ENCODE data around the gene EZR. TPM values are rescaled to one million over a fixed set of nuclear protein-coding genes. Genes with fewer than 3 reads are reported as not detected.
"Not testable (repeated sequence)": the region's sequence is repeated elsewhere in the genome, so short reads cannot be mapped to it uniquely, and the experiment has no call there.

The EZR gene
- total RNA-seq, 3 donors from 2014 or later = 315 to 327 (median 324) TPM

DNA sequence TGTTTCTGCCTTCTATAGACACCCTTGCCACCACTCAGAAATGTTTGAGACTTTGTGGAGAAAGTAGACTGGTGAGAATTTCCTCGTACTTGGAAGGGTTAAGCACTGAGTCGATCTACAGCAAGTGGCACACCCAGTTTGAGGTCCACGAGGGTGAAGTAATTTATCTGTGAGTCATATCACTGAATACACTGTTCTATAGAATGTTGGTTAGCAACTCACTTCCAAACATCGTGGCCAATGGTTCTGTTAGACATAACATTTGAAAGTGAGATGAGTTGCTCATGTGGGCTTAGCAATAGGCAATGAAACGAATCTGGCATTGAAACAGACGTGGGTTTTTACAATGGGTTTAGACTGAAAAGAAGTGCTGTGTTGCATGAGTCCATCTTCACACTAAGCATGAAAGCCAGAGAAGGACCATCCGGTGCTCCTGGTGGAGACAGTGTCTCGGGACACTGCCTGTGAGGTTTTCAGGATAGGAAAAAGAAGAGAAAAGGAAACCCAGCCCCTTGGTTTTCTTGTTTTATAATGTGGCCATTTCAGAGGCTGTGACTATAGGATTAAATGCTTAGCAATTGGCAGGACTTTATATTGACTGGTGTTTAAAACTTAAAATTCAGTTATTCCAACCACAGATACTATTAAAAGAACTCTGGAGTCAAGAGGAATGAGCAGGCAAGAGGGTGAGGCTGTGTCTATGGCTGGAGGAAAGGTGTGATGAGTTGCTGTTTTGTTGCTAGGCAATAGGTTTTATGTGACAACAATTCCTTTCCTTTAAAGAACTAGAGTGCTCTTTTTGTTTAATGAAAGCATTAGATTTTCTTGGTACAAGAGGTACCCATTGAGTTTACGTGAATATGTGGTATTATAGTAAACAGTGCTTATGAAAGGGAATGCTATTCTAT is 31.0 kb upstream of the EZR start:
- peak; percentile 76 to 79 for ATAC-seq
- Mint-ChIP-seq H3K36me3 (ENCODE audit: insufficient read depth) (no peaks in the 10 kb centered on the region), H3K9me3 (no peaks in the 10 kb centered on the region), H3K27me3 (ENCODE audit: low read depth) (no peaks in the 10 kb centered on the region), H3K4me3 (peak overlapping the region; percentile 60), H3K4me1 (ENCODE audit: low read depth) (peaks cover 24% of the 10 kb centered on the region)
- DNase-seq = peak; percentile 53

GRCh38 chr6:158848490-158848895 is 29.3 kb upstream of the EZR start:
- Mint-ChIP-seq H3K4me3 (no peak overlapping the region), H3K4me1 (ENCODE audit: low read depth) (peaks cover 24% of the 10 kb centered on the region), H3K9me3 (no peaks in the 10 kb centered on the region), H3K36me3 (ENCODE audit: insufficient read depth) (no peaks in the 10 kb centered on the region), H3K27me3 (ENCODE audit: low read depth) (no peaks in the 10 kb centered on the region)
- DNase-seq (no peak), ATAC-seq (no peak)

DNA sequence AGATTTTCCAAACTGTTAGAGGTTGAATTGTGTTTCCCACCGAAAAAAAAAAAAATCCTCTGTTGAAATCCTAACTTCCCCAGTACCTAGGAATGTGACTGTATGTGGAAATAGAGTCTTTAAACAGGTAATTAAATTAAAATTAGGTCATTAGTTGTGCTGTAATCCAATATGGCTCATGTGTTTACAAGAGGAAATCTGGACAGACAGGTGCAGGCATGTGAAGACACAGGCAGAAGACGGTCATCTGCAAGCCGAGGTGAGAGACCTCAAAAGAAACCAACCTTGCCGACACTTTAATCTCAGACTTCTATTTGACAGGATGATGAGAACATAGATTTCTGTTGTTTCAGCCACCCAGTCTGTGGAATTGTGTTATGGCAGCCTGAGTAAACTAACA is 28.6 kb upstream of the EZR start:
- no peaks in the 10 kb centered on the region for H3K9me3 Mint-ChIP-seq
- no peaks in the 10 kb centered on the region for H3K36me3 Mint-ChIP-seq (ENCODE audit: insufficient read depth)
- DNase-seq = no peak
- H3K27me3 Mint-ChIP-seq (ENCODE audit: low read depth) = no peaks in the 10 kb centered on the region
- ATAC-seq = no peak
- peaks cover 24% of the 10 kb centered on the region for H3K4me1 Mint-ChIP-seq (ENCODE audit: low read depth)
- H3K4me3 Mint-ChIP-seq = no peak overlapping the region

- no peak overlapping the region for H3K4me3 Mint-ChIP-seq
- no peaks in the 10 kb centered on the region for H3K27me3 Mint-ChIP-seq (ENCODE audit: low read depth)
Measured at GRCh38 chr6:158847012-158847529, 27.9 kb upstream of the EZR start.

DNA sequence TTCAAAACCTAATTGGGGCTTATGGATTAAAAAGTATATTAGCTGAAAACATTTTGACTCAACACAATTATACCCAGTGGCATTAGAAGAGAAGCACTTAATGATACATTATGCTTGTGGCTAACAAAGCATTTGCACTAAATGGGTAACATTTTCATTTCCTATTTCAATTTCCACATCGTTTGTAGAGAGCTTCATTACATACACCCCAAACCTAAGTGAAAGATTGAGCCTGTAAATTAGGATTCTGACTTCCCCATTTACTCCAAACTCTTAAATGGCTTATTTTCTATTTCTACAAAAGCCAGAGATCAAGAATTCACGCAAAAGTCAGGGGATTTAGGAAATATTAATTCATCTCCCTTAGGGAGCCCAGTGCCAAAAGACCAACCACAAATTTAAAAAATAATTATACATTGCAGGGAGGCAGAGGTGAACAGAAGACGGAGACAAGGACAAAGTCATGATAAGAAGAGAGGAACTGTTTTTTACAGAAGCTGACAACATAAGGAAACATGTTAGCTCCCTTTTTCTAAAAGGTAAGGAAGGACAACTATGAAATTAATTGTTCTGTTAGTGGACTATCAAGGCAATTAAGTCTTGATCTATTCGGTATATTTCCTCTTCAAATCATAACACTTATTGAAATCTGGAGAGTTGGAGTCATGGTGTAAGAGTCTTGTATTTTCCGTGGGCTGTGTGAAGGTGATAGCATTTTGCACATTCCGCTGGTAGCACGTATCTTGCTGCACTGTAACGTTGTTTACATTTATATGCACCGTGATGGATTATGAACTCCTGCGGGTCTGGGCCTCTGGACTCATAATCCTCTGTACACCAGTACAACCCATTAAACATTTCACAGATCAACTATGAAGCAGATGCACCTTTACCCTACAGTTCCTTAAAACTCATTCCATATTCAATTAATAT is 24.8 kb upstream of the EZR start:
- Mint-ChIP-seq H3K4me3 (no peak overlapping the region), H3K27me3 (ENCODE audit: low read depth) (no peaks in the 10 kb centered on the region), H3K36me3 (ENCODE audit: insufficient read depth) (no peaks in the 10 kb centered on the region), H3K4me1 (ENCODE audit: low read depth) (peaks cover 4% of the 10 kb centered on the region), H3K9me3 (peaks cover 5% of the 10 kb centered on the region)
- ATAC-seq = no peak
- DNase-seq = no peak

More at GRCh38 chr6:158847012-158847529, 27.9 kb upstream of the EZR start:
- no peak for ATAC-seq
- Mint-ChIP-seq H3K4me1 (ENCODE audit: low read depth) (peaks cover 24% of the 10 kb centered on the region), H3K36me3 (ENCODE audit: insufficient read depth) (no peaks in the 10 kb centered on the region), H3K9me3 (no peaks in the 10 kb centered on the region)
- DNase-seq = no peak

- no peaks in the 10 kb centered on the region for H3K27me3 Mint-ChIP-seq (ENCODE audit: low read depth)
- H3K4me1 Mint-ChIP-seq (ENCODE audit: low read depth) = no peaks in the 10 kb centered on the region
- H3K9me3 Mint-ChIP-seq = peaks cover 5% of the 10 kb centered on the region
- ATAC-seq (no peak), DNase-seq (no peak)
- H3K4me3 Mint-ChIP-seq = no peak overlapping the region
- H3K36me3 Mint-ChIP-seq (ENCODE audit: insufficient read depth) = no peaks in the 10 kb centered on the region
Measured at GRCh38 chr6:158841358-158841757, 22.2 kb upstream of the EZR start.

- H3K9me3 Mint-ChIP-seq = peaks cover 5% of the 10 kb centered on the region
- no peak overlapping the region for H3K4me3 Mint-ChIP-seq
- no peak for ATAC-seq
- no peaks in the 10 kb centered on the region for H3K36me3 Mint-ChIP-seq (ENCODE audit: insufficient read depth)
- no peaks in the 10 kb centered on the region for H3K4me1 Mint-ChIP-seq (ENCODE audit: low read depth)
- no peak for DNase-seq
- H3K27me3 Mint-ChIP-seq (ENCODE audit: low read depth) = no peaks in the 10 kb centered on the region
Measured at GRCh38 chr6:158840465-158840864, 21.3 kb upstream of the EZR start.

DNA sequence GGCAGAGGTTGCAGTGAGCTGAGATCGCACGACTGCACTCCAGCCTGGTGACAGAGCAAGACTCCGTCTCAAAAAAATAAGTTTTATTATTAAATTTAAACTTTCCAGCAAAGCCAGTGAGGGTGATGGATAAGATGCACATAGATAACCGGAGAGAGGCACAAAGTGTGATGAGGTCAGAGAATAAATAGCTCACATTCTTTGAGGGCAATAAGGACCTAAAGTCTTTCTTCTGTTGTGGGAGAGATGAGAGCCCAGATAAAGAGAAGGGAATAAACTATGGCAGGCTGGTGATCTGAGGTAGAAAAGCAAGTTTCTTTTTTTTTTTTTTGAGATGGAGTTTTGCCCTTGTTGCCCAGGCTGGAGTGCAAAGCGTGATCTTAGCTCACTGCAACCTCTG is 20.6 kb upstream of the EZR start:
- no peak for DNase-seq
- no peaks in the 10 kb centered on the region for H3K27me3 Mint-ChIP-seq (ENCODE audit: low read depth)
- H3K4me1 Mint-ChIP-seq (ENCODE audit: low read depth) = no peaks in the 10 kb centered on the region
- no peaks in the 10 kb centered on the region for H3K36me3 Mint-ChIP-seq (ENCODE audit: insufficient read depth)
- H3K4me3 Mint-ChIP-seq = no peak overlapping the region
- ATAC-seq = no peak
- H3K9me3 Mint-ChIP-seq = peaks cover 5% of the 10 kb centered on the region

- not testable (repeated sequence) for H3K36me3 Mint-ChIP-seq (ENCODE audit: insufficient read depth); ATAC-seq; DNase-seq; H3K4me3 Mint-ChIP-seq; H3K4me1 Mint-ChIP-seq (ENCODE audit: low read depth); H3K9me3 Mint-ChIP-seq; H3K27me3 Mint-ChIP-seq (ENCODE audit: low read depth)
Measured at GRCh38 chr6:158838790-158839189, 19.6 kb upstream of the EZR start.

- no peak for ATAC-seq
- no peaks in the 10 kb centered on the region for H3K4me1 Mint-ChIP-seq (ENCODE audit: low read depth)
- H3K4me3 Mint-ChIP-seq = no peak overlapping the region
- no peak for DNase-seq
- H3K9me3 Mint-ChIP-seq = peaks cover 5% of the 10 kb centered on the region
- H3K36me3 Mint-ChIP-seq (ENCODE audit: insufficient read depth) = no peaks in the 10 kb centered on the region
- H3K27me3 Mint-ChIP-seq (ENCODE audit: low read depth) = peaks cover 3% of the 10 kb centered on the region
Measured at GRCh38 chr6:158837684-158838625, 18.8 kb upstream of the EZR start.

DNA sequence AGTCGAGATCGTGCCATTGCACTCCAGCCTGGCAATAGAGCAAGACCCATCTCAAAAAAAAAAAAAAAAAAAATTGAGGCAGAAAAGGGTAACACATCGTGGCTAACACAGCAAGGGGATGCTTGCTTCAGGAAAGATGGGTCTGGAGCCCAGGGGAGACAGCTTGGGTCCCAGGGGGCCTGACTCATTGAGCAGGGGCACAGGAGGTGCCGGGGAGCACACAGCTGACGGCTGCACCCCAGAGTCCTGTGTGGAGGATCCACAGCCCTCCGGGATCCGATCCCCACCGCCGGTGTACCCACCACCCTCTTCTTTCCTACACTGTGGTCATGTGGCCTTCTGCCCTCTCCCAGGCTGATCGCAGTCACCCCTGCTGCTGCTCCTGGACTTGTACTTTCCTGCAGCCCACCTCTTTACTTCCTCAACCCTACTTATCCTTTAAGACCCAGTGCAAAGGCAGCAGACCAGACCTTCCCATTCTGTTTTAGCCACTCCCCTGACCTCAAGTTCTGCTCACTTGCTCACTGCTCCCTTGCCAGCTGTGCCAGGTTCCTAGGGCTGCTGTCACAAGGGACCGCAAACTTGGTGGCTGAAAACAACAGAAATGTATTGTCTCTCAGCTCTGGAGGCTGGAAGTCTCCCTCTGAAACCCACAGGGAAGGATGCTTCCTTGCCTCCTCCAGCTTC is 17.6 kb upstream of the EZR start:
- no peaks in the 10 kb centered on the region for H3K36me3 Mint-ChIP-seq (ENCODE audit: insufficient read depth)
- H3K27me3 Mint-ChIP-seq (ENCODE audit: low read depth) = peaks cover 3% of the 10 kb centered on the region
- no peak overlapping the region for H3K4me3 Mint-ChIP-seq
- ATAC-seq (no peak), DNase-seq (no peak)
- no peaks in the 10 kb centered on the region for H3K4me1 Mint-ChIP-seq (ENCODE audit: low read depth)
- peaks cover 5% of the 10 kb centered on the region for H3K9me3 Mint-ChIP-seq

DNA sequence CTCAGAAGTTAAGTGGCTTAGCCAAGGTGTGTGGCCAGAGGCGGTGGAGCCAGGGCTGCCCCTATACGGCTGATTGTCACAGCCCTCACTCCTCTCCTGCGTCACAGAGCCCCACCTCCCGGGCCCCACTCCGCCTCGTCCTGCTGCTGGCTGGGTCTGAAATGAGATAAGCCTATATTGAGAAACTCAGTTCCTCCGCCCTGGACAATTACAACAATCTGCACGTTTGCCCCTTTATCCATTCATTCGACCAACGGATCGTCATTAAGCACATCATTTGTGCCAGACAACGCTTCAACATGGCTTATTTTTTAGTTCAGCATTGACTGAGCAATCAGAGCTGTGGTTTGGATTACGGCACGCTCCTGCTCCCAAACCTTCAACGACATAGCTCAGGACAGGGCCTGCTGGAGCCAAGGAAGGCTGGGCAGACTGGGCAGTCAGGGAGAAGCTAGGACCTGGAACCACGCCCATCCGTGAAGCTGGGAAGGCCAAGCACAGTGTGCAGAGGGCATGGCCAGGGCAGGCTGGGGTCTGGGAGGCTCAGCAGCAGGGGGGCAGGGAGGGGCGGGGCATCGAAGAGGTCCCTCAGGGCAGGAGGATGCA is 16.6 kb upstream of the EZR start:
- Mint-ChIP-seq H3K9me3 (peaks cover 4% of the 10 kb centered on the region), H3K27me3 (ENCODE audit: low read depth) (peaks cover 3% of the 10 kb centered on the region), H3K36me3 (ENCODE audit: insufficient read depth) (no peaks in the 10 kb centered on the region), H3K4me1 (ENCODE audit: low read depth) (no peaks in the 10 kb centered on the region), H3K4me3 (no peak overlapping the region)
- no peak for ATAC-seq
- DNase-seq = no peak

Measured in activated T-cell treated with anti-CD3 and anti-CD28 coated beads, Interleukin-2, amount 50 U/mL, for 4 hours (primary cell).